HG02852 (cell line): ENCODE results near the gene REEP3.
"Not testable (repeated sequence)": the region's sequence is repeated elsewhere in the genome, so short reads cannot be mapped to it uniquely, and the experiment has no call there.

Experiments
- ATAC-seq: cut with Tn5 transposase; IDR thresholded peaks from one replicate; pipeline ENCODE4 v1.9.1; 2021; ENCODE audit warnings: mild to moderate bottlenecking, moderate library complexity; ENCODE audit not compliant: unreplicated experiment

REEP3 gene

DNA sequence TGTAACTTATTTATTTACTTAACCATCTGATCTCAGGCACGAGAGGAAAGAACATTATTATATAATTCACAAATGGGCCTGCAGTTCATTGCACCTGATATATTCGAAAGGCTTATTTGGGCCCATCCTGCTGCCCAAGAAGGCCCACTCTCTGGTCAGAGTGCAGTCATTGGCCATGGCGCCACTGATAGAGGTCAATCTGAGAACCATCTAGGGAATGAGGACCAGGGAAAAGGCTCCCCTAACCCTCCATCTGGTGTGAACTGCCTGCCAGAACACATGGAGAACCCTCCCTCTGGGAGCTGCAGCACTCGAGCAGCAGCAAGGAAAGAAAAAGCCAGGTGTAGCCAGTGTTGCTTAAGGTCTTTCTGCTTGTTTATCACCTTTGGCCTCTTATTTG is 136.6 kb downstream of the REEP3 start:
- ATAC-seq = no peak

DNA sequence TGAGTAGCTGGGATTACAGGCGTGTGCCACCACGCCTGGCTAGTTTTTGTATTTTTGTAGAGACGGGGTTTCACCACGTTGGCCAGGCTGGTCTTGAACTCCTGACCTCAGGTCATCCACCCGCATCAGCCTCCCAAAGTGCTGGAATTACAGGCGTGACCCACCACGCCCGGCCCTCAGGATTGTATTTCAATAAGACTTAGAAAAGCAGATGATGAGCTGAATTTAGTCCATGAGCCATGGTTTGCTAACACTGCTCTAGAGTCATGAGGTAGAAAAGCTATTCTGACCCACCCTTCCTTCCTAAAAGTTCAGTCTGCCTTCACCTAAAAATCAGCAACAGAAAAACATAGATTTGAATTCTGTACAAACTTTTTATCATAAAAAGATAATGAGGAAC is 139.7 kb downstream of the REEP3 start:
- not testable (repeated sequence) for ATAC-seq

DNA sequence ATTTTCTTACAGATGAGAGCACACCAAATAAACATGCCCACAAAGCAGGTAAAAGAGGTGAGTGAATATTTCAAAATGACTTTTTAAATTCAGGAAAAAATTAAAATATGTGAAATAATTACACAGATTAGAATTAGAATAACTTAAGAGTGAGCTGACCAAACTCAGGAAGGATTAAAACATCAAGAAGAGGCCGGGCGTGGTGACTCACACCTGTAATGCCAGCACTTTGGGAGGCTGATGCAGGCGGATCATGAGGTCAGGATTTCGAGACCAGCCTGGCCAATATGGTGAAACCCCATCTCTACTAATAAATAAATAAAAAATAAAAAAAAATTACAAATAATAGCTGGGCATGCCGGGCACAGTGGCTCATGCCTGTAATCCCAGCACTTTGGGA is 140.1 kb downstream of the REEP3 start:
- ATAC-seq = no peak

GRCh38 chr10:63664341-63664885 is 143.2 kb downstream of the REEP3 start:
- no peak for ATAC-seq

GRCh38 chr10:63665006-63665580 is 143.9 kb downstream of the REEP3 start:
- ATAC-seq = not testable (repeated sequence)

GRCh38 chr10:63665670-63666134 is 144.5 kb downstream of the REEP3 start:
- ATAC-seq = no peak

DNA sequence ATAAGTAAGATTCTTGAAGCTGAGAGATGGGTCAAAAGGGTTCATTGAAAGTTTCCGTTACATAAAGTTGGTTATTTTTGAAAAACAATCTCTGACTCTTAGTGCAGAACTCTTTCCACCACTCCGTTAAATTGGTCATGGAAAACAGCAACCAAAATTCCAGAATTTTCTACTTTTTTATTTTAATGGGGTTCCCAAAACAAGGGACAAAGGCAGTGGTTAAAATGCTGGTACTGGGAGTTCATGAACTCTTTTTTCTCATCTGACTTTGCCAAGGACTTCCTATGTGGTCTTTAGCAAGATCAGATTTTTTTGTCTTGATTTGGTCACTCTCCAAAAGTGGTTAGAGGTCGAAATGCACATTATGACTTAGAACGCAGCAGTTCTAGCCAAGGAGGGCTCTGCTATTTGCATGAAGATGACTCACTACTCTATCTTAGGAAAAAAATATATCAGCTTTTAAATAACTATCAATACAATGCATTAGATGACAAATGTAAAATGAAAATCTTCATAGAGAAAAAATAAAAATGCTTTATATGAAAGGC is 145.7 kb downstream of the REEP3 start:
- peak; percentile 63 for ATAC-seq

GRCh38 chr10:63667596-63668480 is 146.6 kb downstream of the REEP3 start:
- no peak for ATAC-seq

DNA sequence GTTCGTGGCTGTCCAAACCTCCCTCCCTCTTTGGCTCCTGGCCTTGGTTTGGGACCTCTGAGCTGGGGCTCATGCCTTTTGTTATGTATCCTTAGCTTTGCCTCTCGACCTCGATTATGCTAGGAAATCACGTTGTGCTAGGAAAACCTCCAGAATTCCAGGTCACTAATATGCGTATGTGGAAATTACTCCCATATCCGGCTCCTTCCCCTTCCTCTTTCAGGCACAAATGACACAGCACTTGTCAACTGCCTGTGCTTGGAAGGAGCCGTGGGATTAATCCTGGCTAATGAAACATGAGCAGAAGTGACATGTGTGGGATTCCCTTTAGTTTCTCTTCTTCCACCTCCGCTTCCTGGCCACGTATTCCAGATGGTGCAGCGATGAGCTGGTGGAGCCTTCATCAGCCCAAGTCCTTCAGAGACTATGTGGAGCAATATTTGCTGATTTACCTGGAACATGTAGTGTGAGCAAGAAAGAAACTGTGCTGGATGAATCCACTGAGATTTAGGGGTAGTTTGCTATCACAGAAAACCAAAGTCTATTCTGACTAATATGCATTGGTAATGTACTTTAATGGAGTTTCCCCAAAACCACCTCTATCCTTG is 149.2 kb downstream of the REEP3 start:
- peak; percentile 70 for ATAC-seq

DNA sequence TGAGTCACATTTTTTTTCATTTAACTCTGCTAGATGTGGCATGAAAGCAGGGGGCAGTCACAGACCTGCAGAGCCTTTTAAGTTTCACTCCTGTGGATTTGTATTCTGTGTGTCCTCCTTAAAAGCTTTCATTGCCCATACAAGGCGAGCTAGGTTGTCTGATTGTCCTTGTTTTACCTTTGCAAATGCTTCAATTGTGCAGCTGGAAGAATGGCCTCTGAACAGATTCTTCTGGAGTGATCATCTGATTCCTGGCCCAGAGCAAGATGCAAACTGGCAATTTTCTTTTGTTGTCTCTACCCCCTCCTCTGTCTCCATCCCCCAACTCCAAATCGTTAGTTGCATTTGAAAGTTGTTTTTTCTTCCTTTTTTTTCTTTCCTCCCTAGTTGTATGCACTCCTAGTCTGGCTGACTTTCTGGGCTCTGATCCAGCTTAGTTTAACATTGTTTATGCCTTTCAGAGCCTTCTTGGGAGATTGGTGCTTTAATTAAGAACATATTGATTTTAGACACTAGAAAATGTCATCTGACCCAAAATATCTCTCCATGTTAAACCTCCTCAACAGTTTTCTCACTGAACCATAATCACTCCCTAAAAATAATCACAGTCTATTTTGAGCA is 150.2 kb downstream of the REEP3 start:
- no peak for ATAC-seq

GRCh38 chr10:63672491-63672890 is 151.3 kb downstream of the REEP3 start:
- no peak for ATAC-seq

GRCh38 chr10:63673246-63673645 is 152.0 kb downstream of the REEP3 start:
- no peak for ATAC-seq

- no peak for ATAC-seq
Measured at GRCh38 chr10:63673846-63674245, 152.6 kb downstream of the REEP3 start.
